H1 (cell line): ENCODE measurements around the gene LIPA. TPM values are rescaled to one million over a fixed set of nuclear protein-coding genes. Genes with fewer than 3 reads are reported as not detected.

ENCODE experiments used
- CTCF ChIA-PET: fragments of 300-600 bp; sonication (Branson Sonifier 250); formaldehyde crosslinking; loops from one replicate; lab custom pipeline; 2021; ENCODE audit not compliant: partially characterized antibody; lab: Charles Lee
- POLR2A ChIA-PET: fragments of 300-600 bp; sonication (Branson Sonifier 250); formaldehyde crosslinking; loops from one replicate; lab custom pipeline; 2021; ENCODE audit warnings: inconsistent platforms; ENCODE audit not compliant: partially characterized antibody; lab: Charles Lee
- DNase-seq, 2 experiments: peaks; one replicate each; pipeline versions ENCODE4 v3.0.0 to v3.0.0-alpha.2; 2010 to 2022; ENCODE audit warnings: low spot score in 2 of 2, low read depth in 1 of 2, mixed read lengths in 1 of 2
- FAIRE-seq: peaks from 2 replicates; lab custom pipeline; 2011; peaks lifted over from hg19 to GRCh38; lab: Jason Lieb, UNC
- H2AFZ ChIP-seq: 2 replicates; pipeline ENCODE4 v1.8.1; 2012; ENCODE audit warnings: low read length, inconsistent platforms
- H2AK5ac ChIP-seq: 2 replicates; pipeline ENCODE4 v1.6.1; 2013; ENCODE audit warnings: low read depth, low read length
- H2BK120ac ChIP-seq: replicated peaks from 2 replicates; pipeline ENCODE3; 2013; ENCODE audit warnings: low read depth, low read length, inconsistent platforms
- H2BK12ac ChIP-seq: 2 replicates; pipeline ENCODE4 v1.6.1; 2013; ENCODE audit warnings: low read depth, low read length
- H2BK15ac ChIP-seq: 2 replicates; pipeline ENCODE4 v1.6.1; 2013; ENCODE audit warnings: low read length
- H2BK20ac ChIP-seq: 2 replicates; pipeline ENCODE4 v1.6.1; 2013; ENCODE audit warnings: low read length
- H2BK5ac ChIP-seq: 2 replicates; pipeline ENCODE4 v1.6.1; 2013; ENCODE audit warnings: low read depth, low read length
- H3K14ac ChIP-seq: 2 replicates; pipeline ENCODE4 v1.6.1; 2013; ENCODE audit warnings: inconsistent platforms; ENCODE audit not compliant: insufficient read length
- H3K18ac ChIP-seq: 2 replicates; pipeline ENCODE4 v1.6.1; 2013; ENCODE audit warnings: low read length; ENCODE audit errors: extremely low read depth
- H3K23ac ChIP-seq: 2 replicates; pipeline ENCODE4 v1.6.1; 2013; ENCODE audit warnings: inconsistent platforms; ENCODE audit not compliant: insufficient read length
- H3K23me2 ChIP-seq: 2 replicates; pipeline ENCODE4 v1.6.1; 2013; ENCODE audit warnings: low read depth, low read length
- H3K27ac ChIP-seq: 2 replicates; pipeline ENCODE4 v1.6.1; 2011; ENCODE audit warnings: low read depth, low read length, inconsistent platforms
- H3K27me3 ChIP-seq, 4 experiments: replicated peaks in 1 of 4; 1 replicate in 1 of 4; 2 replicates in 3 of 4; pipeline versions ENCODE4 v1.6.1 to v1.8.1; 2011 to 2013; ENCODE audit warnings: low read length in 3 of 4, mild to moderate bottlenecking in 3 of 4, inconsistent platforms in 2 of 4, mixed read lengths in 2 of 4, moderate library complexity in 1 of 4; ENCODE audit not compliant: control insufficient read depth in 3 of 4, insufficient read depth in 3 of 4; ENCODE audit errors: extremely low read depth in 1 of 4
- H3K36me3 ChIP-seq, 4 experiments: 2 replicates each; pipeline versions ENCODE4 v1.6.1 to v1.8.1; 2011 to 2013; ENCODE audit warnings: mild to moderate bottlenecking in 4 of 4, low read length in 3 of 4, moderate library complexity in 2 of 4, control low read depth in 1 of 4, inconsistent platforms in 1 of 4; ENCODE audit not compliant: insufficient read depth in 4 of 4, control insufficient read depth in 2 of 4
- H3K4ac ChIP-seq: replicated peaks from 2 replicates; pipeline ENCODE3; 2013; ENCODE audit warnings: low read length, low read depth, mixed read lengths, inconsistent platforms; ENCODE audit not compliant: insufficient read length
- H3K4me1 ChIP-seq, 4 experiments: replicated peaks in 1 of 4; 1 replicate in 1 of 4; 2 replicates in 3 of 4; pipeline versions ENCODE4 v1.6.1 to v1.8.1; 2011 to 2013; ENCODE audit warnings: low read length in 3 of 4, inconsistent platforms in 2 of 4, mixed read lengths in 1 of 4; ENCODE audit not compliant: insufficient read depth in 4 of 4, control insufficient read depth in 3 of 4
- H3K4me2 ChIP-seq, 2 experiments: 2 replicates each; pipeline versions ENCODE4 v1.6.1 to v1.8.1; 2011 to 2013; ENCODE audit warnings: low read depth in 2 of 2, low read length in 2 of 2, control low read depth in 1 of 2, inconsistent platforms in 1 of 2, mild to moderate bottlenecking in 1 of 2; ENCODE audit not compliant: insufficient read depth in 1 of 2
- H3K4me3 ChIP-seq, 4 experiments: fragments of 200-600, 300-600 bp in 1 of 4; sonication (generic), shearing (Covaris generic), sonication (Bioruptor Twin) in 1 of 4; 2 replicates each; pipeline versions ENCODE4 v1.5.1 to v1.8.1; 2011 to 2016; ENCODE audit warnings: low read length in 4 of 4, low read depth in 3 of 4, control low read depth in 2 of 4, inconsistent platforms in 2 of 4, mild to moderate bottlenecking in 2 of 4, mixed read lengths in 1 of 4, moderate library complexity in 1 of 4; ENCODE audit not compliant: insufficient read depth in 2 of 4; ENCODE audit errors: extremely low read depth in 1 of 4
- H3K56ac ChIP-seq: replicated peaks from 2 replicates; pipeline ENCODE3; 2013; ENCODE audit warnings: low read depth, mild to moderate bottlenecking, mixed read lengths, low read length, inconsistent platforms; ENCODE audit not compliant: insufficient read length
- H3K79me1 ChIP-seq: 2 replicates; pipeline ENCODE4 v1.6.1; 2013; ENCODE audit warnings: low read depth, low read length, control low read depth
- H3K79me2 ChIP-seq, 2 experiments: 2 replicates each; pipeline versions ENCODE4 v1.6.1 to v1.8.1; 2012 to 2013; ENCODE audit warnings: low read length in 2 of 2, mild to moderate bottlenecking in 2 of 2, inconsistent platforms in 1 of 2; ENCODE audit not compliant: insufficient read depth in 2 of 2, control insufficient read depth in 1 of 2
- H3K9ac ChIP-seq, 4 experiments: replicated peaks in 1 of 4; 1 replicate in 1 of 4; 2 replicates in 3 of 4; pipeline versions ENCODE4 v1.6.1 to v1.8.1; 2011 to 2013; ENCODE audit warnings: low read depth in 3 of 4, low read length in 3 of 4, control low read depth in 2 of 4, mild to moderate bottlenecking in 2 of 4, moderate library complexity in 2 of 4, inconsistent platforms in 1 of 4; ENCODE audit errors: extremely low read depth in 1 of 4
- H3K9me3 ChIP-seq, 2 experiments: 2 replicates each; pipeline versions ENCODE4 v1.6.1 to v1.8.1; 2012 to 2013; ENCODE audit warnings: mild to moderate bottlenecking in 2 of 2, moderate library complexity in 2 of 2, control low read depth in 1 of 2, inconsistent platforms in 1 of 2, low read depth in 1 of 2, low read length in 1 of 2, mixed read lengths in 1 of 2; ENCODE audit not compliant: insufficient read depth in 2 of 2
- H4K20me1 ChIP-seq, 2 experiments: replicated peaks in 1 of 2; 2 replicates each; pipeline versions ENCODE3 to v1.8.1; 2011 to 2013; ENCODE audit warnings: inconsistent platforms in 2 of 2, low read length in 2 of 2, mild to moderate bottlenecking in 1 of 2; ENCODE audit not compliant: insufficient read depth in 2 of 2, control insufficient read depth in 1 of 2
- H4K5ac ChIP-seq: 2 replicates; pipeline ENCODE4 v1.6.1; 2013; ENCODE audit warnings: low read length, low read depth, mixed read lengths, inconsistent platforms; ENCODE audit not compliant: insufficient read length
- H4K8ac ChIP-seq: 2 replicates; pipeline ENCODE4 v1.8.0; 2013; ENCODE audit warnings: mild to moderate bottlenecking, moderate library complexity, low read length, inconsistent platforms; ENCODE audit not compliant: insufficient read depth; ENCODE audit errors: extremely low read depth
- H4K91ac ChIP-seq: replicated peaks from 2 replicates; pipeline ENCODE3; 2013; ENCODE audit warnings: low read length, mixed read lengths, inconsistent platforms; ENCODE audit not compliant: insufficient read length
- BACH1 ChIP-seq: IDR thresholded peaks from 2 replicates; pipeline ENCODE4 v1.6.1; 2012; ENCODE audit warnings: low read length, improper control_type of control experiment
- E2F6 ChIP-seq: IDR thresholded peaks from 2 replicates; pipeline ENCODE4 v1.6.1; 2012; ENCODE audit warnings: inconsistent platforms
- HDAC6 ChIP-seq: IDR thresholded peaks from one replicate; pipeline ENCODE4 v1.7.1; 2012; ENCODE audit warnings: low read depth, mild to moderate bottlenecking, inconsistent platforms, low read length, moderate library complexity
- JUN ChIP-seq: IDR thresholded peaks from 2 replicates; pipeline ENCODE4 v1.6.1; 2011; ENCODE audit warnings: low read depth, mild to moderate bottlenecking, improper control_type of control experiment, low read length
- KDM5A ChIP-seq: fragments of 200-600 bp; IDR thresholded peaks from 2 replicates; pipeline ENCODE4 v1.7.1; 2012; ENCODE audit warnings: mild to moderate bottlenecking, low read length, inconsistent platforms, mixed read lengths
- MAFK ChIP-seq: IDR thresholded peaks from 2 replicates; pipeline ENCODE4 v1.6.1; 2012; ENCODE audit warnings: low read depth, mild to moderate bottlenecking, improper control_type of control experiment, low read length
- SIX5 ChIP-seq: IDR thresholded peaks from 2 replicates; pipeline ENCODE4 v1.6.1; 2011; ENCODE audit warnings: mild to moderate bottlenecking, low read depth, low read length
- SP4 ChIP-seq: IDR thresholded peaks from 2 replicates; pipeline ENCODE4 v1.6.1; 2012; ENCODE audit warnings: low read length, inconsistent platforms
- TCF12 ChIP-seq: IDR thresholded peaks from 2 replicates; pipeline ENCODE4 v1.6.1; 2011; ENCODE audit warnings: low read depth, mild to moderate bottlenecking, low read length
- WGBS, 2 experiments: shearing (Covaris generic) in 1 of 2; methylation state at CpG; one replicate each; pipeline versions ENCODE4 v1.1.6 to v1.1.7; 2013 to 2015; ENCODE audit warnings: low lambda C conversion rate in 2 of 2, mixed read lengths in 2 of 2, inconsistent platforms in 1 of 2, low coverage in 1 of 2, missing lambda C conversion rate in 1 of 2; ENCODE audit not compliant: insufficient replicate concordance in 2 of 2, insufficient coverage in 1 of 2, insufficient read length in 1 of 2; ENCODE audit errors: extremely low coverage in 1 of 2, missing lambda C conversion rate in 1 of 2; 5-methylcytosine and 5-hydroxymethylcytosine counted together
- polyA plus RNA-seq, 7 experiments: library from polyadenylated mRNA; depleted of rRNA in 3 of 7; stranded (reverse) in 5 of 7; unstranded in 2 of 7; fragments of >200 nt in 5 of 7; fragments of 200-250 nt in 2 of 7; gene quantifications; 1 replicate in 5 of 7; 2 replicates in 1 of 7; 4 replicates in 1 of 7; pipeline versions ENCODE4 v1.2.1 to v1.2.3, GENCODE V29; 2011 to 2013; ENCODE audit warnings: missing spikeins in 2 of 7, mixed read lengths in 2 of 7
- total RNA-seq: library from RNA; stranded (reverse); fragmentation: NEBNext Ultra II Directional; extraction: Animal tissue kit (Norgen Biotek cat#: 25700); gene quantifications from 2 replicates; pipeline ENCODE4 v1.2.1, GENCODE V29; 2021
- TF ChIP-seq, protein P1 (sequence below), 3 experiments: IDR thresholded peaks; 1 replicate in 2 of 3; 2 replicates in 1 of 3; pipeline versions ENCODE4 v1.5.1 to v1.6.1; 2011; ENCODE audit warnings: low read length in 3 of 3, mild to moderate bottlenecking in 3 of 3, inconsistent platforms in 2 of 3, low read depth in 1 of 3, moderate library complexity in 1 of 3; ENCODE audit not compliant: insufficient read depth in 1 of 3; ENCODE audit errors: control extremely low read depth in 1 of 3

LIPA gene
- total and polyA plus RNA-seq, 2 of the 8 experiments (the other 6 are each of a cell fraction or from before 2014, with no cell fraction given), result 18.1 to 32.4 TPM

GRCh38 chr10:89219513-89220218, 31.9 kb downstream of the LIPA start:
- no peak overlapping the region for H3K14ac ChIP-seq
- no peaks in the 10 kb centered on the region for H3K23me2 ChIP-seq
- H4K20me1 ChIP-seq, result no peaks in the 10 kb centered on the region
- H2BK5ac ChIP-seq, result no peak overlapping the region
- H3K79me2 ChIP-seq, result no peaks in the 10 kb centered on the region
- no peaks in the 10 kb centered on the region for H3K36me3 ChIP-seq
- no peak overlapping the region for H3K56ac ChIP-seq
- H3K4me1 ChIP-seq, result peaks cover 0 to 6% (median 0%) of the 10 kb centered on the region in 4 experiments; a peak in 2 of 7 replicates
- no peak overlapping the region for H2BK20ac ChIP-seq
- no peak for FAIRE-seq
- H3K4me2 ChIP-seq, result no peak overlapping the region
- no peak overlapping the region; a peak in 1 of 7 replicates for H3K9ac ChIP-seq
- no peak overlapping the region for H2AK5ac ChIP-seq
- no peak overlapping the region for H2BK15ac ChIP-seq
- no peaks in the 10 kb centered on the region for H3K9me3 ChIP-seq
- ChIA-PET CTCF (interaction anchor here (0.6 to 3.7 kb wide), 12 partner anchors 24 to 1422 kb away, joined by 3 to 51 read pairs (median 15); no protein-coding TSS in a partner anchor), POLR2A (interaction anchor here (1.0 kb wide), 1 partner anchor 13 kb away, joined by 3 read pairs; the partner anchor contains the start of gene CH25H)
- no peak overlapping the region for H3K23ac ChIP-seq
- H3K4me3 ChIP-seq, result no peak overlapping the region
- H3K79me1 ChIP-seq, result no peaks in the 10 kb centered on the region
- WGBS, 2 experiments, result 88% methylated on average over 4 of the region's 4 CpGs; no CpG with 5 or more reads in 1 of the 2 experiments
- H3K4ac ChIP-seq, result no peak overlapping the region
- H4K8ac ChIP-seq, result no peak overlapping the region; the same call in 1 of the 2 replicates
- H3K18ac ChIP-seq, result no peak overlapping the region
- no peak overlapping the region for H2AFZ ChIP-seq
- no peaks in the 10 kb centered on the region for H3K27me3 ChIP-seq
- no peak for DNase-seq
- no peak overlapping the region for H3K27ac ChIP-seq
- H4K91ac ChIP-seq, result no peak overlapping the region
- H4K5ac ChIP-seq, result no peak overlapping the region
- H2BK120ac ChIP-seq, result no peak overlapping the region
- no peak overlapping the region for H2BK12ac ChIP-seq
- TF ChIP-seq, protein P1, sequence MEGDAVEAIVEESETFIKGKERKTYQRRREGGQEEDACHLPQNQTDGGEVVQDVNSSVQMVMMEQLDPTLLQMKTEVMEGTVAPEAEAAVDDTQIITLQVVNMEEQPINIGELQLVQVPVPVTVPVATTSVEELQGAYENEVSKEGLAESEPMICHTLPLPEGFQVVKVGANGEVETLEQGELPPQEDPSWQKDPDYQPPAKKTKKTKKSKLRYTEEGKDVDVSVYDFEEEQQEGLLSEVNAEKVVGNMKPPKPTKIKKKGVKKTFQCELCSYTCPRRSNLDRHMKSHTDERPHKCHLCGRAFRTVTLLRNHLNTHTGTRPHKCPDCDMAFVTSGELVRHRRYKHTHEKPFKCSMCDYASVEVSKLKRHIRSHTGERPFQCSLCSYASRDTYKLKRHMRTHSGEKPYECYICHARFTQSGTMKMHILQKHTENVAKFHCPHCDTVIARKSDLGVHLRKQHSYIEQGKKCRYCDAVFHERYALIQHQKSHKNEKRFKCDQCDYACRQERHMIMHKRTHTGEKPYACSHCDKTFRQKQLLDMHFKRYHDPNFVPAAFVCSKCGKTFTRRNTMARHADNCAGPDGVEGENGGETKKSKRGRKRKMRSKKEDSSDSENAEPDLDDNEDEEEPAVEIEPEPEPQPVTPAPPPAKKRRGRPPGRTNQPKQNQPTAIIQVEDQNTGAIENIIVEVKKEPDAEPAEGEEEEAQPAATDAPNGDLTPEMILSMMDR (IDR thresholded peaks at IDR 0.05; ENCODE audit: control extremely low read depth in 1 of 3, insufficient read depth in 1 of 3, low read depth in 1 of 3, low read length in 3 of 3), result no peak
- no peak for TF ChIP-seq SP4
- no peak for TF ChIP-seq MAFK
- TF ChIP-seq TCF12, result no peak
- no peak for TF ChIP-seq E2F6
- TF ChIP-seq KDM5A, result no peak
- TF ChIP-seq BACH1, result no peak
- TF ChIP-seq HDAC6, result no peak
- no peak for TF ChIP-seq JUN
- no peak for TF ChIP-seq SIX5
